Suprapubic skin (tissue), 3 donors: Measurements from ENCODE around the gene ZFP36L1.

Experiments used
- POLR2A ChIP-seq, 2 donors: fragments of 450-650 bp; IDR thresholded peaks; one replicate each; pipeline ENCODE4 v1.6.1; 2017; ENCODE audit warnings: antibody characterized with exemption in 2 of 2, mild to moderate bottlenecking in 2 of 2, moderate library complexity in 2 of 2
- TF ChIP-seq, protein P1 (sequence below), 2 donors: fragments of 200-600 bp in 1 of 2; fragments of 450-650 bp in 1 of 2; sonication (generic) in 1 of 2; IDR thresholded peaks; one replicate each; pipeline ENCODE4 v1.5.1; 2016 to 2019; ENCODE audit warnings: antibody characterized with exemption in 2 of 2, mild to moderate bottlenecking in 1 of 2, moderate library complexity in 1 of 2

DNA sequence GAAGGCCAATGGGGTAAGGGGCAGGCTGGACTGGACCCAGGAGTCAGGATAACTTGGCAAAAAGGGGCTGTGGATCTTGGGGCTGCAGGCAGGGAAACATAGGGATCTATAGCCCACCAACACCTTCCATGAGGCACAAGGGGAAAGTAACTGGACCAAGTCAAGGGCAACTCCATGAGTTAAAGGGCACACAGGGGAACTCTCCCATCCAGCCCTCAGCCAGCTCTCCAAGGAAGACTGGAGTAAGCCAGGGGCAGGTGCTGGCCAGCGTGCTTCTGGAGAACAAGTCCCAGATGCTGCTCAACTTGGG lies 31.3 kb upstream of the ZFP36L1 start:
- TF ChIP-seq POLR2A (IDR thresholded peaks at IDR 0.05): no peak
- TF ChIP-seq, protein P1, sequence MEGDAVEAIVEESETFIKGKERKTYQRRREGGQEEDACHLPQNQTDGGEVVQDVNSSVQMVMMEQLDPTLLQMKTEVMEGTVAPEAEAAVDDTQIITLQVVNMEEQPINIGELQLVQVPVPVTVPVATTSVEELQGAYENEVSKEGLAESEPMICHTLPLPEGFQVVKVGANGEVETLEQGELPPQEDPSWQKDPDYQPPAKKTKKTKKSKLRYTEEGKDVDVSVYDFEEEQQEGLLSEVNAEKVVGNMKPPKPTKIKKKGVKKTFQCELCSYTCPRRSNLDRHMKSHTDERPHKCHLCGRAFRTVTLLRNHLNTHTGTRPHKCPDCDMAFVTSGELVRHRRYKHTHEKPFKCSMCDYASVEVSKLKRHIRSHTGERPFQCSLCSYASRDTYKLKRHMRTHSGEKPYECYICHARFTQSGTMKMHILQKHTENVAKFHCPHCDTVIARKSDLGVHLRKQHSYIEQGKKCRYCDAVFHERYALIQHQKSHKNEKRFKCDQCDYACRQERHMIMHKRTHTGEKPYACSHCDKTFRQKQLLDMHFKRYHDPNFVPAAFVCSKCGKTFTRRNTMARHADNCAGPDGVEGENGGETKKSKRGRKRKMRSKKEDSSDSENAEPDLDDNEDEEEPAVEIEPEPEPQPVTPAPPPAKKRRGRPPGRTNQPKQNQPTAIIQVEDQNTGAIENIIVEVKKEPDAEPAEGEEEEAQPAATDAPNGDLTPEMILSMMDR (IDR thresholded peaks at IDR 0.05): no peak
